Activated CD4-positive, alpha-beta T cell treated with anti-CD3 and anti-CD28 coated beads for 1 hour (primary cell): Measurements from ENCODE around the gene TCF7L2.

Source experiments
- DNase-seq: peaks from one replicate; pipeline ENCODE4 v3.0.0-alpha.2; 2020

The TCF7L2 gene

GRCh38 chr10:113000876-113001598, 51.0 kb downstream of the TCF7L2 start:
- no peak for DNase-seq

GRCh38 chr10:113001599-113002448, 51.8 kb downstream of the TCF7L2 start:
- no peak for DNase-seq

- no peak for DNase-seq
Observed at GRCh38 chr10:113002449-113002777, 52.4 kb downstream of the TCF7L2 start.

- DNase-seq, result no peak
Observed at GRCh38 chr10:113003052-113003451, 53.0 kb downstream of the TCF7L2 start.

GRCh38 chr10:113004069-113004618, 54.1 kb downstream of the TCF7L2 start:
- no peak for DNase-seq

GRCh38 chr10:113005380-113005779, 55.3 kb downstream of the TCF7L2 start:
- DNase-seq, result no peak

GRCh38 chr10:113006656-113007342, 56.8 kb downstream of the TCF7L2 start:
- no peak for DNase-seq

- peak; percentile 10 for DNase-seq
Observed at GRCh38 chr10:113007343-113007771, 57.3 kb downstream of the TCF7L2 start.

- DNase-seq, result no peak
Observed at GRCh38 chr10:113007821-113008220, 57.8 kb downstream of the TCF7L2 start.

GRCh38 chr10:113011592-113012374, 61.7 kb downstream of the TCF7L2 start:
- no peak for DNase-seq

GRCh38 chr10:113015201-113015600, 65.2 kb downstream of the TCF7L2 start:
- no peak for DNase-seq

- no peak for DNase-seq
Observed at GRCh38 chr10:113017376-113017775, 67.3 kb downstream of the TCF7L2 start.

GRCh38 chr10:113018034-113018433, 68.0 kb downstream of the TCF7L2 start:
- DNase-seq, result no peak

GRCh38 chr10:113019096-113019495, 69.0 kb downstream of the TCF7L2 start:
- DNase-seq, result no peak

- no peak for DNase-seq
Observed at GRCh38 chr10:113019692-113020474, 69.8 kb downstream of the TCF7L2 start.

- DNase-seq, result no peak
Observed at GRCh38 chr10:113020475-113020753, 70.4 kb downstream of the TCF7L2 start.

GRCh38 chr10:113020838-113021237, 70.8 kb downstream of the TCF7L2 start:
- DNase-seq, result no peak

- DNase-seq, result no peak
Observed at GRCh38 chr10:113021268-113022040, 71.4 kb downstream of the TCF7L2 start.

GRCh38 chr10:113022265-113022664, 72.2 kb downstream of the TCF7L2 start:
- DNase-seq, result no peak

- no peak for DNase-seq
Observed at GRCh38 chr10:113023017-113023416, 73.0 kb downstream of the TCF7L2 start.

GRCh38 chr10:113024930-113025329, 74.9 kb downstream of the TCF7L2 start:
- no peak for DNase-seq
